T-helper 17 cell (primary cell): ENCODE results near the gene RBL2. TPM values are rescaled to one million over a fixed set of nuclear protein-coding genes. Genes with fewer than 3 reads are reported as not detected.
"Not testable (repeated sequence)": the region's sequence is repeated elsewhere in the genome, so short reads cannot be mapped to it uniquely, and the experiment has no call there.

Experiments
- ATAC-seq: fragments of 150-1000 bp; cut with Tn5 transposase; 2 replicates; pipeline ENCODE4 v1.10.0; 2021; ENCODE audit warnings: mild to moderate bottlenecking, moderate library complexity
- DNase-seq, 3 donors: peaks; one replicate each; pipeline versions ENCODE4 v3.0.0 to v3.0.0-alpha.2; 2020 to 2021
- H3K9me3 ChIP-seq: one replicate; pipeline ENCODE4 v1.7.0; 2013; ENCODE audit warnings: low read length, mild to moderate bottlenecking; ENCODE audit not compliant: control insufficient read depth, poor library complexity, severe bottlenecking
- H3K27ac Mint-ChIP-seq: one replicate; pipeline ENCODE4 v1.8.0; 2022; ENCODE audit warnings: mild to moderate bottlenecking, moderate library complexity, mixed read lengths
- H3K27me3 Mint-ChIP-seq: one replicate; pipeline ENCODE4 v1.8.0; 2022; ENCODE audit warnings: mixed read lengths
- H3K36me3 Mint-ChIP-seq: one replicate; pipeline ENCODE4 v1.8.0; 2022; ENCODE audit warnings: low read depth, mixed read lengths
- H3K4me1 Mint-ChIP-seq: one replicate; pipeline ENCODE4 v1.8.0; 2022; ENCODE audit warnings: mild to moderate bottlenecking, mixed read lengths
- H3K4me3 Mint-ChIP-seq: one replicate; pipeline ENCODE4 v1.8.0; 2022; ENCODE audit warnings: mild to moderate bottlenecking, moderate library complexity, mixed read lengths
- total RNA-seq, 4 donors: library from RNA in 2 of 4; stranded (reverse) in 2 of 4; gene quantifications; one replicate each; pipeline ENCODE4 v1.2.3 and lab custom pipeline; 2022 to 2026

The RBL2 gene, protein sequence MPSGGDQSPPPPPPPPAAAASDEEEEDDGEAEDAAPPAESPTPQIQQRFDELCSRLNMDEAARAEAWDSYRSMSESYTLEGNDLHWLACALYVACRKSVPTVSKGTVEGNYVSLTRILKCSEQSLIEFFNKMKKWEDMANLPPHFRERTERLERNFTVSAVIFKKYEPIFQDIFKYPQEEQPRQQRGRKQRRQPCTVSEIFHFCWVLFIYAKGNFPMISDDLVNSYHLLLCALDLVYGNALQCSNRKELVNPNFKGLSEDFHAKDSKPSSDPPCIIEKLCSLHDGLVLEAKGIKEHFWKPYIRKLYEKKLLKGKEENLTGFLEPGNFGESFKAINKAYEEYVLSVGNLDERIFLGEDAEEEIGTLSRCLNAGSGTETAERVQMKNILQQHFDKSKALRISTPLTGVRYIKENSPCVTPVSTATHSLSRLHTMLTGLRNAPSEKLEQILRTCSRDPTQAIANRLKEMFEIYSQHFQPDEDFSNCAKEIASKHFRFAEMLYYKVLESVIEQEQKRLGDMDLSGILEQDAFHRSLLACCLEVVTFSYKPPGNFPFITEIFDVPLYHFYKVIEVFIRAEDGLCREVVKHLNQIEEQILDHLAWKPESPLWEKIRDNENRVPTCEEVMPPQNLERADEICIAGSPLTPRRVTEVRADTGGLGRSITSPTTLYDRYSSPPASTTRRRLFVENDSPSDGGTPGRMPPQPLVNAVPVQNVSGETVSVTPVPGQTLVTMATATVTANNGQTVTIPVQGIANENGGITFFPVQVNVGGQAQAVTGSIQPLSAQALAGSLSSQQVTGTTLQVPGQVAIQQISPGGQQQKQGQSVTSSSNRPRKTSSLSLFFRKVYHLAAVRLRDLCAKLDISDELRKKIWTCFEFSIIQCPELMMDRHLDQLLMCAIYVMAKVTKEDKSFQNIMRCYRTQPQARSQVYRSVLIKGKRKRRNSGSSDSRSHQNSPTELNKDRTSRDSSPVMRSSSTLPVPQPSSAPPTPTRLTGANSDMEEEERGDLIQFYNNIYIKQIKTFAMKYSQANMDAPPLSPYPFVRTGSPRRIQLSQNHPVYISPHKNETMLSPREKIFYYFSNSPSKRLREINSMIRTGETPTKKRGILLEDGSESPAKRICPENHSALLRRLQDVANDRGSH
- total RNA-seq = 100 to 1,000 TPM; 168 to 195 TPM
- total RNA-seq (lab: John Stamatoyannopoulos, UW) = 363 to 494 reads per million in 2 donors

DNA sequence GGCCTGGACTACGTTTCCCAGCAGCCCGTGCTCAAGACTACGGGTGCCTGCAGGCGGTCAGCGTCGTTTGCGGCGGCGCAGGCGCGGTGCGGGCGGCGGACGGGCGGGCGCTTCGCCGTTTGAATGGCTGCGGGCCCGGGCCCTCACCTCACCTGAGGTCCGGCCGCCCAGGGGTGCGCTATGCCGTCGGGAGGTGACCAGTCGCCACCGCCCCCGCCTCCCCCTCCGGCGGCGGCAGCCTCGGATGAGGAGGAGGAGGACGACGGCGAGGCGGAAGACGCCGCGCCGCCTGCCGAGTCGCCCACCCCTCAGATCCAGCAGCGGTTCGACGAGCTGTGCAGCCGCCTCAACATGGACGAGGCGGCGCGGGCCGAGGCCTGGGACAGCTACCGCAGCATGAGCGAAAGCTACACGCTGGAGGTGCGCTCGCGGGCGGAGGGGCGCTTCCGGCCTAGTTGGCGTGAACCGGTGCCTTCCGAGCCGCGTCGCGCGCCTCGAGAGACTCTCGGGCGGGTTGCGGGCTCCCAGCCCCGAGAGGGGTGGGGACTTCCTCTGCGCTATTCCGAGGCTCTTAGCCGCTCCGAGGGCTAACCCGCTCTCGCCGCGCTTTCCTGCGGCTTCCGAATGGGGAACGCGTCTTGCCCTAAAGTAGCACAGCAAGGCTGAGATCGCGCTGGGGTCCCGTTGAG is at the start of gene RBL2:
Gene RBL2 (plus strand): TSS at position 95 of the 689 bp plus-strand sequence. CDS start 86 bp downstream, at position 181.
- Mint-ChIP-seq H3K27me3 (no peaks in the 10 kb centered on the region), H3K4me1 (peaks cover 38% of the 10 kb centered on the region)
- no peaks in the 10 kb centered on the region for H3K9me3 ChIP-seq

DNA sequence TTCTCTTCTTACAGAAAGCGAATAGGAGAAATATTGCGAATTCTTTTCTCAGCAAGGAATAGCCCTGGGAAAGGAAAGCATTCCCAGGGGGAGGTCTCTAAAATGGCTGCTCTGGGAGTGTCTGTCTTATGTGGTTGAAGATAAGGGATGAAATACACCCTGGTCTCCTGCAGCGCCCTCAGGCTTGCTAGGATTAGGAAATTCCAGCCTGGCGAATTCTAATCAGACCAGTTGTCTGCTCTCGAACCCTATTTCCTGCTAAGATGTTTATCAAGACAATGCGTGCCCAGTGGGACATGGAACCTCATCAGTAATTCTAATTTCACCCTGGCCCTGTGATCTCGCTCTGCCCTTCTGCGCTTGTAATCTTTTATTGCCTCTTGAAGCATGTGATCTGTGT is 49.7 kb upstream of the RBL2 start:
- not testable (repeated sequence) for DNase-seq, H3K27me3 Mint-ChIP-seq, ATAC-seq, H3K36me3 Mint-ChIP-seq, H3K4me3 Mint-ChIP-seq, H3K27ac Mint-ChIP-seq, H3K4me1 Mint-ChIP-seq, H3K9me3 ChIP-seq

More for the DNA sequence above, at the start of gene RBL2:
- DNase-seq (peak; percentile 72 to 74 (median 72)), ATAC-seq (peak; percentile 81)
- Mint-ChIP-seq H3K36me3 (peaks cover 1% of the 10 kb centered on the region), H3K4me3 (peak within 1 kb of the TSS; percentile 96), H3K27ac (peak within 1 kb of the TSS; percentile 97)

DNA sequence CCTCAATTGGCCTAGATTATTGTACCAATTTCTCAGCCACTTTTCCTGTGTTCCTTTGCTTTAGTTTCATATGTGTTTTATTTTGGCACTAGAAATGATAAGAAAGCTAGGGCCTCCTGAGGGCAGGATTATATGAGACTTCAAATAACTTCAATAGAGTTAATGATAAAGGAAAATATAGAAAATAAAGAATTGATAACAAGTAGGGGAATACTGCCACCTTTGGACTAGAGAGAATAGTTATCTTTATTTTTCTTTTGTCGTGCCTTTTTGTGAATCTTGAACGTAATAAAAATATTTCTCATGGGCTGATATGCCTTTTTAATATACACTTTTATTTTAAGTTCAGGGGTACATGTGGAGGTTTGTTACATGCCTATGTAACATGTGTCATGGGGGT is 29.3 kb upstream of the RBL2 start:
- ATAC-seq = no peak
- no peaks in the 10 kb centered on the region for H3K4me1 Mint-ChIP-seq
- H3K4me3 Mint-ChIP-seq = no peak overlapping the region
- DNase-seq = no peak
- H3K27me3 Mint-ChIP-seq = no peaks in the 10 kb centered on the region
- H3K9me3 ChIP-seq = no peaks in the 10 kb centered on the region
- no peaks in the 10 kb centered on the region for H3K36me3 Mint-ChIP-seq
- H3K27ac Mint-ChIP-seq = no peak overlapping the region

DNA sequence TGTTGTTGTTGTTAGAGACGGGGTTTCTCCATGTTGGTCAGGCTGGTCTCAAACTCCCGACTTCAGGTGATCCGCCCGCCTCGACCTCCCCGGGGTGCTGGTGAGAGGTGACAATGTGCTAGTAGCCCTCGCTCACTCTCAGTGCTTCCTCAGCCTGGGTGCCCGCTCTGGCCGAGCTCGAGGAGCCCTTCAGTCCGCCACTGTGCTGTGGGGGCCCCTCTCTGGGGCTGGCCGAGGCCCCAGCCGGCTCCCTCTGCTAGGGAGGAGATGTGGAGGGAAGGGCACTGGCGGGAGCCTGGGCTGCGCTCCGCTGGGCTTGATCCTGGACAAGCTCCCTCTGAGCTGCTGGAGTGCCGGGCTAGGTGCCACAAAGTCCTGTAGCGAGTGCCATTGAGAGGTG is 21.7 kb upstream of the RBL2 start:
- Mint-ChIP-seq H3K4me1 (peaks cover 7% of the 10 kb centered on the region), H3K27ac (no peak overlapping the region), H3K27me3 (no peaks in the 10 kb centered on the region), H3K4me3 (no peak overlapping the region), H3K36me3 (no peaks in the 10 kb centered on the region)
- ATAC-seq (no peak), DNase-seq (no peak)
- no peaks in the 10 kb centered on the region for H3K9me3 ChIP-seq

DNA sequence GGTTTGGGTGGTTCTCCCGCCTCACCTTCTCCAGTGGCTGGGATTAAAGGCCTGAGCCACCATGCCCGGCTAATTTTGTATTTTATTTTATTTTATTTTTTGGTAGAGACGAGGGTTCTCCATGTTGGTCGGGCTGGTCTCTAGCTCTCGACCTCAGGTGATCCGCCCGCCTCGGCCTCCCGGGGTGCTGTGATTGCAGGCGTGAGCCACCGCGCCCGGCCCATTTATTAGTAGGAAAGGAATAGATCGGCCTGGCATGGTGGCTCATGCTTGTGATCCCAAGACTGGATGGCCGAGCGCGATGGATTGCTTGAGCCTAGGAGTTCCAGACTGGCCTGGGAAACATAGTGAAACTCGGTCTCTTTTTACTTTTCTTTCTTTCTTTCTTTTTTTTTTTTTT is 20.4 kb upstream of the RBL2 start:
- no peak overlapping the region for H3K4me3 Mint-ChIP-seq
- no peak for ATAC-seq
- H3K9me3 ChIP-seq = no peaks in the 10 kb centered on the region
- peaks cover 8% of the 10 kb centered on the region for H3K4me1 Mint-ChIP-seq
- H3K27me3 Mint-ChIP-seq = no peaks in the 10 kb centered on the region
- DNase-seq = no peak
- H3K27ac Mint-ChIP-seq = no peak overlapping the region
- no peaks in the 10 kb centered on the region for H3K36me3 Mint-ChIP-seq

DNA sequence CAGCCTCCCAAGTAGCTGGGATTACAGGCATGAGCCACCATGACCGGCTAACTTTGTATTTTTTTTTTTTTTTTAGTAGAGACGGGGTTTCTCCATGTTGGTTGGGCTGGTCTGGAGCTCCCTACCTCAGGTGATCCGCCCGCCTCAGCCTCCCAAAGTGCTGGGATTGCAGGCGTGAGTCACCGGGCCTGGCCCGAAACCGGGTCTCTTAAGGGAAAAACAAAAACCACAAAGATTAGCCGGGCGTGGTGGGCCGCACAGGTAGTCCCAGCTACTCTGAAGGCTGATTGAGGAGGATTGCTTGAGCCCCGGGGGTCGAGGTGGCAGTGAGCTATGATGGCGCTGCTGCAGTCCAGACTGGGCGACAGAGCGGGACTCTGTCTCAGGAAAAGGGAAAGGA is 19.9 kb upstream of the RBL2 start:
- Mint-ChIP-seq H3K36me3 (no peaks in the 10 kb centered on the region), H3K27ac (no peak overlapping the region), H3K4me3 (no peak overlapping the region), H3K27me3 (no peaks in the 10 kb centered on the region), H3K4me1 (peaks cover 8% of the 10 kb centered on the region)
- no peak for ATAC-seq
- H3K9me3 ChIP-seq = no peaks in the 10 kb centered on the region
- no peak for DNase-seq

DNA sequence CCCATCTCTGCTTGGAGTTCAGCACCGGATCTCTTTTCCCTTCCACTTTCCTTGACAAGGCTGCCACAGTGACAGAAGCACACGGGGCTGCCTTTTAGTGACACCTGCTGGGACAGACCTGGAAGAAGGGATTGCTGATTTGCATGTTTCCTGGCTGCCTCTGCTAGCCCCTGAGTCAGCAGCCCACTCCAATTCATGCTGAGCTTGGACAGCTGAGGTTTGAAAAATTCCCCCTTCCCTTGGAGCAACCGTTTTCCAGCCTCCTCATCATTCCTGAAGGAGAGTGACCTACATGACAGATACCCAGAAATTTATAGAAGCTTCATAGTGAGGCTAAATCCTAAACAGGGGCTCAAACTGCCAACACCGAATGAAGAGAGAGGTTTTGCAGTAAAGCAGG is 18.8 kb upstream of the RBL2 start:
- peaks cover 8% of the 10 kb centered on the region for H3K4me1 Mint-ChIP-seq

DNA sequence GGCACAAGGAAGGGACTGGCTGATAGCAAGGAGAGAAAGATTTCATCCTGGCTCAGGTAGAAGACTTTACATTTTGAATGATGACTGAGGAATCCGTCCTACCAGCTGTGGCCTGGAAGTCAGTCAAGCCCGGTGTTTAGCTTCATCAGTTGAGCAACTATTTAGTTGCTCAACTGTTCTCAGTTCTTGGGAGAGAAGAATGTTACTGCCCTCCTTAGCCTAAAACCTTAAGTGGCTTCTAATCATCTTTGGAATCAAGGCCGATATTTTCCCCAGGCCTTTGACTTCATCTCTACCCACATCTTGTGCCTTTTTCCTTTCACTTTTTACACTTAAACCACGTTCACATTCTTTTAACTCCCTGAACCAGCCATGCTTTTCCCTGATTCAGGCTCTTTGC is 17.3 kb upstream of the RBL2 start:
- Mint-ChIP-seq H3K27me3 (no peaks in the 10 kb centered on the region), H3K36me3 (no peaks in the 10 kb centered on the region), H3K4me3 (no peak overlapping the region), H3K4me1 (peaks cover 8% of the 10 kb centered on the region), H3K27ac (peak overlapping the region; percentile 10)
- no peak for ATAC-seq
- H3K9me3 ChIP-seq = no peaks in the 10 kb centered on the region
- no peak for DNase-seq

More for the DNA sequence above, 18.8 kb upstream of the RBL2 start:
- no peaks in the 10 kb centered on the region for H3K9me3 ChIP-seq
- no peak overlapping the region for H3K27ac Mint-ChIP-seq
- no peak for ATAC-seq
- H3K4me3 Mint-ChIP-seq = no peak overlapping the region
- H3K36me3 Mint-ChIP-seq = no peaks in the 10 kb centered on the region
- H3K27me3 Mint-ChIP-seq = no peaks in the 10 kb centered on the region
- no peak for DNase-seq

DNA sequence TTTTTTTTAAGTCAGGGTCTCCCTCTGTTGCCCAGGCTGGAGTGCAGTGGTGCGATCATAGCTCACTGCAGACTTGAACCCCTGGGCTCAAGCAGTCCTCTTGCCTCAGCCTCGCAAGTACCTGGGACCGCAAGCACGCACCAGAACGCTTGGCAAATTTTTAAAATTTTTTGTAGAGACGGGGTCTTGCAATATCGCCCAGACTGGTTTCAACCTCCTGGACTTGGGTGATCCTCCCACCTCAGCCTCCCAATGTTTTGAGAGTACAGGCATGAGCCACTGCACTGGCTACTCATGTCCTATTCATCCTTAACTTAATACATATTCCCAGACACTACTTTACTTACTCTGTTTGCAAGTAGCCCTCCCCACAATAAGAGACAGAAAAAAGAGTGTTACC is 16.3 kb upstream of the RBL2 start:
- Mint-ChIP-seq H3K4me3 (no peak overlapping the region), H3K36me3 (no peaks in the 10 kb centered on the region), H3K4me1 (peaks cover 8% of the 10 kb centered on the region), H3K27me3 (no peaks in the 10 kb centered on the region), H3K27ac (no peak overlapping the region)
- no peaks in the 10 kb centered on the region for H3K9me3 ChIP-seq
- DNase-seq (no peak), ATAC-seq (no peak)

DNA sequence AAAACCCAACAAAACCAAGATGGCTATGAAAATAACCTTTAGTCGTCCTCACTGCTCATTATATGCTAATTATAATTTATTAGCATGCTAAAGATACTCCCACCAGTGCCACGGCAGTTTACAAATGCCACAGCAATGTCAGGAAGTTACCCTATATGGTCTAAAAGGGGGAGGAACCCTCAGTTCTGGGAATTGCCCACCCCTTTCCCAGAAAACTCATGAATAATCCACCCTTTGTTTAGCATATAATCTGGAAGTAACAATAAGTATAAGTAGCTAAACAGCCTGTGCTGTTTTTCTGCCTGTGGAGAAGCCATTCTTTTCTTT is 14.9 kb upstream of the RBL2 start:
- not testable (repeated sequence) for H3K27ac Mint-ChIP-seq, DNase-seq, ATAC-seq, H3K9me3 ChIP-seq, H3K4me3 Mint-ChIP-seq, H3K36me3 Mint-ChIP-seq, H3K27me3 Mint-ChIP-seq, H3K4me1 Mint-ChIP-seq

DNA sequence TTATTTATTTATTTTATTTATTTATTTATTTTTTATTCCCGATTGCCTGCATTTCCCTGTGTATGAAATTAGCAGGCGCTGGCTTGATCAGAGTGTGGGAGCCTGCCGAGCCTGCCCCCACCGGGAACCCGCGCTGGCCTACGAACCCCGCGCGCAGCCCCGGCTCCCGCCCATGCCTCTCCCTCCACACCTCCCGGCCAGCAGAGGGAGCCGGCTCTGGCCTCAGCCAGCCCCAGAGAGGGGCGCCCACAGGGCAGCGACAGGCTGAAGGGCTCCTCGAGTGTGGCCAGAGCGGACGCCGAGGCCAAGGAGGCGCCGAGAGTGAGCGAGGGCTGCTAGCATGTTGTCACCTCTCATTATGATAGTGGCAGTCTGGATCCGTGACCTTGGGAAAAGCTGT is 13.0 kb upstream of the RBL2 start:
- ATAC-seq (no peak), DNase-seq (no peak)
- Mint-ChIP-seq H3K36me3 (no peaks in the 10 kb centered on the region), H3K27me3 (no peaks in the 10 kb centered on the region), H3K4me1 (peaks cover 6% of the 10 kb centered on the region), H3K4me3 (no peak overlapping the region), H3K27ac (no peak overlapping the region)
- H3K9me3 ChIP-seq = no peaks in the 10 kb centered on the region

DNA sequence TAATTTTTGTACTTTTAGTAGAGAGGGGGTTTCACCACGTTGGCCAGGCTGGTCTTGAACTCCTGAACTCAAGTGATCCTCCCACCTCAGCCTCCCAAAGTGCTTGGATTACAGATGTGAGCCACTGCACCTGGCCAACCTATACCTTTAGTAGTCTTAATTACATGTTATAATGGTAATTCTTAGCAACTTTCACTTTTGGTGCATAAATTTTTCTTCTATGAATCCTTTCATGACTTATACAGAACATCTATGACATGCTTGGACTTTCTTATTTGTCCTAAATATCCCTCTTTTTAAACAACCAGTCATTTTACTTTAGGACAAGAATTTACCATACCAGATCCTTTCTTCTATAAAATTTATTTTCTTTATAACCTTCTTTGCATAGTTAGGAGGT is 10.3 kb upstream of the RBL2 start:
- not testable (repeated sequence) for DNase-seq, H3K27ac Mint-ChIP-seq, H3K9me3 ChIP-seq, ATAC-seq, H3K4me3 Mint-ChIP-seq, H3K36me3 Mint-ChIP-seq, H3K27me3 Mint-ChIP-seq, H3K4me1 Mint-ChIP-seq

DNA sequence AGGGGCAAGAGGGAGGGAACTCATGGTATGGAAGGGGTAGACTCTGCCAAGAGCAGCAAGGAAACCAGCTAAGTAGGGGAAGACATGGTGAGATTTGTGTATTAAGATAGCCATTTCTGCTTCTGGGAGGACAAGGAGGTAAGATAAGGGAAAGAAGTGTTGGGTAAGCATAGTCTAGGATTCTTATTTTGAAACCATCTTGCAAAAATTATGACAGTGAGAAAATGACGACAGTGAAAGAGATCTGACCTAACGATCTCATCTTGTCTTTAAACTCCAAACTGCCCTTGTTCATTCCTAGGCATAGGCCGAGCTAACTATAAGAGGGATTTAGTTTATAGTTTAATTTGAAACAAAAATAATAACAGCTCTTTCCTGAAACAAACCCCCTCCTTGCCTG is 5.6 kb upstream of the RBL2 start:
- H3K36me3 Mint-ChIP-seq = no peaks in the 10 kb centered on the region
- ATAC-seq (no peak), DNase-seq (no peak)
- H3K9me3 ChIP-seq = no peaks in the 10 kb centered on the region
- peaks cover 4% of the 10 kb centered on the region for H3K4me1 Mint-ChIP-seq
- H3K27ac Mint-ChIP-seq = no peak overlapping the region
- no peak overlapping the region for H3K4me3 Mint-ChIP-seq
- no peaks in the 10 kb centered on the region for H3K27me3 Mint-ChIP-seq
